Measurements from ENCODE around the gene C11orf71. TPM values are rescaled to one million over a fixed set of nuclear protein-coding genes. Genes with fewer than 3 reads are reported as not detected.

Gene C11orf71, protein sequence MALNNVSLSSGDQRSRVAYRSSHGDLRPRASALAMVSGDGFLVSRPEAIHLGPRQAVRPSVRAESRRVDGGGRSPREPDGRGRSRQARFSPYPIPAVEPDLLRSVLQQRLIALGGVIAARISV
- total RNA-seq (14.8 and 14.9 TPM in 2 replicates), polyA plus RNA-seq (11.9 and 12.1 TPM in 2 replicates), polyA minus RNA-seq (17.6 and 18.1 TPM in 2 replicates)
- total RNA-seq (2013) = 22.7 TPM

DNA sequence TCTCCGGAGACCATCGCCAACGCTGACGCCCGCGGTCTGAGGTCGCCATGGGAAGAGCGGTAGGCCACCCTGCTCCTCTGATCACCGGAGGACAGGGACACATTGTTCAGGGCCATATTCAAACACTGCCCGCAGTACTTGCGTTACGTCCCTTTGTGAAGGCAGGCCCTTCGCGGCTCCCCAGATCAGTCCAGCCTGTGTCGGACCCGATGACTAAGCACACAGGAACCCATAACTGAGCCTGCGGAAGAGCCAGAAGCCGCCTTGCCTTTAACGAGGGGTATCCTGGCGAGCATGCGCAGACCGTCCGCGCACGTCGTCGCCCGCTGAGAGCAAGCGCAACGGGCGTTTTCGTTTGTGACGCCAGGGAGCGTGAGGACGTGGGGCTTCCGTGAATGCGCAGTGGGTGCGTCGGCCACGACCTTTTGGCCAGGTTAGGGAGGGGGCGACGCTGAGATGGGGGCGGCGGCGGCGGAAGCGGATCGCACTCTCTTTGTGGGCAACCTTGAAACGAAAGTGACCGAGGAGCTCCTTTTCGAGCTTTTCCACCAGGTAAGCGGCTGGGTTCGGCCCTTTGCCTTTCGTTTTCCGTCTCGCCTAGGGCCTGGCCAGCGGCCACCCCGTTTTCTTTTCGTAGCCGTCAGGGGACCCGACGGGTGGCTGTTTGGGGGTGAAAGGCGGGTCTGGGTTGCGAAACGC is at the start of gene C11orf71, which contains the start of gene RBM7:
C11orf71 (minus strand) TSS at position 296 of the 699 bp plus-strand sequence; CDS start at position 116, 180 bp downstream.
RBM7 (plus strand) TSS at position 451 of the 699 bp plus-strand sequence; CDS start at position 457, 6 bp downstream.
- peak within 1 kb of the TSS; percentile 72 to 98 (median 89) for H3K4me3 ChIP-seq (ENCODE audit: control extremely low read depth in 1 of 5, extremely low read depth in 1 of 5, insufficient read depth in 1 of 5, low read depth in 2 of 5, low read length in 4 of 5)
- peaks cover 52% of the 10 kb centered on the region for H3K79me2 ChIP-seq (ENCODE audit: control insufficient read depth, insufficient read depth, low read length)
- no peaks in the 10 kb centered on the region for H3K9me3 Mint-ChIP-seq (ENCODE audit: insufficient read depth)
- H3K27ac ChIP-seq (ENCODE audit: low read length in 2 of 2) = peak within 1 kb of the TSS; percentile 87 to 92
- no peaks in the 10 kb centered on the region for H3K9me3 ChIP-seq (ENCODE audit: control extremely low read depth in 1 of 3, control insufficient read depth in 2 of 3, insufficient read depth in 1 of 3, low read length in 2 of 3)
- WGBS (ENCODE audit: insufficient coverage) = under 1% methylated on average over 65 of the region's 65 CpGs
- DNase-seq (peak; percentile 99), ATAC-seq (ENCODE audit: low read depth) (peak; percentile 94)
- peak within 1 kb of the TSS; percentile 98 for H3K27ac Mint-ChIP-seq
- intact Hi-C loops (cut with micrococcal nuclease) = loop anchor here (1.0 to 2.0 kb wide), 4 partner anchors 39 to 1086 kb away; partner anchors contain the start of genes REXO2, TTC12, USP28 and ZW10
- peak within 1 kb of the TSS; percentile 81 for H3K4me2 ChIP-seq (replicated peaks; ENCODE audit: low read depth, low read length, poor library complexity, severe bottlenecking)
- H3K36me3 ChIP-seq (replicated peaks in 1 of 2; ENCODE audit: control extremely low read depth in 1 of 2, control insufficient read depth in 1 of 2, extremely low read depth in 1 of 2, insufficient read depth in 2 of 2, low read length in 1 of 2) = peaks cover 3 to 15% of the 10 kb centered on the region in 2 experiments
- peaks cover 45% of the 10 kb centered on the region for H3K4me1 Mint-ChIP-seq
- peak within 1 kb of the TSS; percentile 79 for H2AFZ ChIP-seq (ENCODE audit: insufficient read depth, low read depth, low read length, poor library complexity, severe bottlenecking)
- no peaks in the 10 kb centered on the region for H3K27me3 ChIP-seq (replicated peaks in 1 of 4; ENCODE audit: control extremely low read depth in 1 of 4, control insufficient read depth in 3 of 4, insufficient read depth in 4 of 4, low read length in 3 of 4)
- no peaks in the 10 kb centered on the region for H4K20me1 ChIP-seq (ENCODE audit: control insufficient read depth, insufficient read depth, low read length, poor library complexity, severe bottlenecking)
- peaks cover 21 to 28% of the 10 kb centered on the region in 2 donors for H3K4me1 ChIP-seq (ENCODE audit: control insufficient read depth in 2 of 2, insufficient read depth in 2 of 2, low read length in 2 of 2)
- CTCF ChIA-PET = interaction anchor here (0.6 to 1.3 kb wide), 2 partner anchors 39 to 50 kb away, joined by 3 read pairs; partner anchors contain the start of gene REXO2
- peak within 1 kb of the TSS; percentile 87 for H3K9ac ChIP-seq (ENCODE audit: low read length)
- TF ChIP-seq, protein P1, sequence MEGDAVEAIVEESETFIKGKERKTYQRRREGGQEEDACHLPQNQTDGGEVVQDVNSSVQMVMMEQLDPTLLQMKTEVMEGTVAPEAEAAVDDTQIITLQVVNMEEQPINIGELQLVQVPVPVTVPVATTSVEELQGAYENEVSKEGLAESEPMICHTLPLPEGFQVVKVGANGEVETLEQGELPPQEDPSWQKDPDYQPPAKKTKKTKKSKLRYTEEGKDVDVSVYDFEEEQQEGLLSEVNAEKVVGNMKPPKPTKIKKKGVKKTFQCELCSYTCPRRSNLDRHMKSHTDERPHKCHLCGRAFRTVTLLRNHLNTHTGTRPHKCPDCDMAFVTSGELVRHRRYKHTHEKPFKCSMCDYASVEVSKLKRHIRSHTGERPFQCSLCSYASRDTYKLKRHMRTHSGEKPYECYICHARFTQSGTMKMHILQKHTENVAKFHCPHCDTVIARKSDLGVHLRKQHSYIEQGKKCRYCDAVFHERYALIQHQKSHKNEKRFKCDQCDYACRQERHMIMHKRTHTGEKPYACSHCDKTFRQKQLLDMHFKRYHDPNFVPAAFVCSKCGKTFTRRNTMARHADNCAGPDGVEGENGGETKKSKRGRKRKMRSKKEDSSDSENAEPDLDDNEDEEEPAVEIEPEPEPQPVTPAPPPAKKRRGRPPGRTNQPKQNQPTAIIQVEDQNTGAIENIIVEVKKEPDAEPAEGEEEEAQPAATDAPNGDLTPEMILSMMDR (IDR thresholded peaks at IDR 0.05) = no peak
- no peak for TF ChIP-seq EZH2 (IDR thresholded peaks at IDR 0.05; ENCODE audit: borderline replicate concordance, insufficient read depth, low read depth, low read length, poor library complexity, severe bottlenecking)
- no peaks in the 10 kb centered on the region for H3K27me3 Mint-ChIP-seq
- peak within 1 kb of the TSS; percentile 99 for H3K4me3 Mint-ChIP-seq
- POLR2A ChIA-PET = interaction anchor here (0.8 kb wide), 1 partner anchor 39 kb away, joined by 3 read pairs; the partner anchor contains the start of gene REXO2

Measured in B cell (primary cell).